GM23248 (cell line): Measurements from ENCODE around the gene ANO2. TPM values are rescaled to one million over a fixed set of nuclear protein-coding genes. Genes with fewer than 3 reads are reported as not detected.
A peak's percentile ranks its signal among the peaks of the same experiment; 100 is the strongest.

Experiments
- DNase-seq: peaks from one replicate; pipeline ENCODE4 v3.0.0-alpha.2; 2015
- H2AFZ ChIP-seq: fragments of 200-600 bp; sonication (generic); 2 replicates; pipeline ENCODE4 v1.6.1; 2016; ENCODE audit warnings: antibody characterized with exemption
- H3F3A ChIP-seq: fragments of 200-600 bp; sonication (generic); 2 replicates; pipeline ENCODE4 v1.6.1; 2016; ENCODE audit warnings: mild to moderate bottlenecking, antibody characterized with exemption, mixed run types; ENCODE audit not compliant: insufficient read depth
- H3K27ac ChIP-seq: fragments of 200-600 bp; sonication (generic); 2 replicates; pipeline ENCODE4 v1.5.1; 2016; ENCODE audit warnings: mild to moderate bottlenecking
- H3K27me3 ChIP-seq: fragments of 200-600 bp; sonication (generic); replicated peaks from 2 replicates; pipeline ENCODE4 v1.6.1; 2016; ENCODE audit warnings: mild to moderate bottlenecking; ENCODE audit not compliant: insufficient read depth
- H3K36me3 ChIP-seq: fragments of 200-600 bp; sonication (generic); 2 replicates; pipeline ENCODE4 v1.6.1; 2016; ENCODE audit warnings: low read depth, mild to moderate bottlenecking
- H3K4me1 ChIP-seq: fragments of 200-600 bp; sonication (generic); 2 replicates; pipeline ENCODE4 v1.6.1; 2016; ENCODE audit warnings: mild to moderate bottlenecking; ENCODE audit not compliant: insufficient read depth
- H3K4me2 ChIP-seq: fragments of 200-600 bp; sonication (generic); one replicate; pipeline ENCODE4 v1.6.1; 2016; ENCODE audit warnings: mild to moderate bottlenecking; ENCODE audit not compliant: unreplicated experiment
- H3K4me3 ChIP-seq: fragments of 200-600 bp; sonication (generic); 2 replicates; pipeline ENCODE4 v1.5.1; 2016; ENCODE audit warnings: mild to moderate bottlenecking
- H3K79me2 ChIP-seq: fragments of 200-600 bp; sonication (generic); 2 replicates; pipeline ENCODE4 v1.6.1; 2016; ENCODE audit warnings: mild to moderate bottlenecking; ENCODE audit not compliant: insufficient read depth
- H3K9ac ChIP-seq: fragments of 200-600 bp; sonication (generic); 2 replicates; pipeline ENCODE4 v1.6.1; 2016; ENCODE audit warnings: mild to moderate bottlenecking
- H3K9me2 ChIP-seq: fragments of 200-600 bp; sonication (generic); 2 replicates; pipeline ENCODE4 v1.6.1; 2016; ENCODE audit warnings: mixed run types, mild to moderate bottlenecking, moderate library complexity; ENCODE audit not compliant: insufficient read depth
- H3K9me3 ChIP-seq: fragments of 200-600 bp; sonication (generic); one replicate; pipeline ENCODE4 v1.6.1; 2017; ENCODE audit warnings: low read depth
- H4K20me1 ChIP-seq: fragments of 200-600 bp; sonication (generic); 2 replicates; pipeline ENCODE4 v1.6.0; 2016; ENCODE audit not compliant: insufficient read depth
- EZH2 ChIP-seq: fragments of 200-600 bp; sonication (generic); IDR thresholded peaks from 2 replicates; pipeline ENCODE4 v1.6.1; 2018; ENCODE audit warnings: antibody characterized with exemption, mild to moderate bottlenecking; ENCODE audit not compliant: insufficient read depth, poor library complexity, severe bottlenecking
- EZH2phosphoT487 ChIP-seq: fragments of 200-600 bp; sonication (generic); IDR thresholded peaks from 2 replicates; pipeline ENCODE4 v1.6.1; 2018; ENCODE audit warnings: antibody characterized with exemption, moderate library complexity, mild to moderate bottlenecking, low read depth; ENCODE audit not compliant: insufficient read depth
- WGBS, 2 experiments: methylation state at CpG; one replicate each; pipeline ENCODE4 v1.1.6; 2015 to 2017; ENCODE audit warnings: low lambda C conversion rate in 2 of 2, low coverage in 1 of 2; ENCODE audit errors: missing lambda C conversion rate in 2 of 2; 5-methylcytosine and 5-hydroxymethylcytosine counted together
- in situ Hi-C: fragments of 300-500 bp; cut with MboI; formaldehyde crosslinking; loops from 2 replicates; pipeline ENCODE4 v1.15.0; 2020
- polyA plus RNA-seq: library from polyadenylated mRNA; unstranded; fragments of >200 nt; fragmentation: Nextera tagmentation; extraction: Ambion mirVana; gene quantifications from 2 replicates; pipeline ENCODE4 v1.2.1, GENCODE V29; 2016
- total RNA-seq: library from RNA; depleted of rRNA; stranded (reverse); fragments of >200 nt; shearing (Covaris generic); gene quantifications from 2 replicates; pipeline ENCODE4 v1.2.3, GENCODE V29; 2014

The ANO2 gene
- total and polyA plus RNA-seq, 2 experiments from 2014 or later, result not detected

GRCh38 chr12:5952031-5952430, 7.0 kb upstream of the ANO2 start:
- Histone ChIP-seq H4K20me1 (no peaks in the 10 kb centered on the region), H3K9me3 (no peaks in the 10 kb centered on the region), H3K27me3 (peaks cover 20% of the 10 kb centered on the region; the same call in 1 of the 2 replicates), H3F3A (no peaks in the 10 kb centered on the region), H3K4me2 (no peak overlapping the region), H3K36me3 (no peaks in the 10 kb centered on the region), H3K4me3 (no peak overlapping the region), H3K27ac (no peak overlapping the region), H3K9ac (no peak overlapping the region), H3K9me2 (no peaks in the 10 kb centered on the region), H3K79me2 (no peaks in the 10 kb centered on the region), H2AFZ (no peak overlapping the region), H3K4me1 (no peaks in the 10 kb centered on the region)
- no peak for DNase-seq
- TF ChIP-seq EZH2phosphoT487, result no peak
- no peak for TF ChIP-seq EZH2
- WGBS, 2 experiments, result 60 to 68% methylated on average over 3 of the region's 3 CpGs
- in situ Hi-C loops, result no loop called here

DNA sequence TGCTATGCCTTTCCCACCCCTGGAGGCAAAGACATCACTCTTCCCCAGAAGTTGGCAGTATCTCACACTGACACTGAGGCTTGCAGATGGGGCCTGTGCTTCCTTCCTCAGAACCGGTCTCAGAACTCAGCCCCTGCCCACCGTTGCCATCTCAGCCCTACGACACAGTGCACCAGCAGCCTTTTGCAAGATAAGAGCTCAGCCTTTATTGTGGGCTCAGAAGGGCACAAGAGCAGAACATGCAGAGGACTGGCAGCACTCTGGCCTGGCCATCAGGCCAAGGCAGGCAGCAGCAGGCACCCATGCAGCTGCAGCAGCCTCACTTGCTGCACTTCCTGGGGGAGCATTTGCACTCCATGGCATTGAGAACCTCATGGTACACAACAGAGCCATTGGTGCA, 3.6 kb upstream of the ANO2 start:
- Histone ChIP-seq H2AFZ (no peak overlapping the region), H3K27me3 (peaks cover 44% of the 10 kb centered on the region), H3K4me2 (no peak overlapping the region), H4K20me1 (no peaks in the 10 kb centered on the region), H3K79me2 (no peaks in the 10 kb centered on the region), H3K4me1 (no peaks in the 10 kb centered on the region), H3K36me3 (no peaks in the 10 kb centered on the region), H3K9me3 (no peaks in the 10 kb centered on the region), H3K27ac (no peak overlapping the region), H3K9ac (no peak overlapping the region), H3F3A (no peaks in the 10 kb centered on the region), H3K9me2 (no peaks in the 10 kb centered on the region), H3K4me3 (no peak overlapping the region)
- DNase-seq, result no peak
- in situ Hi-C loops, result no loop called here
- 8 to 20% methylated on average over 3 of the region's 3 CpGs for WGBS, 2 experiments
- TF ChIP-seq EZH2phosphoT487 (no peak), EZH2 (no peak)

GRCh38 chr12:5947006-5947405, 1.9 kb upstream of the ANO2 start:
- 46 to 48% methylated on average over 1 of the region's 1 CpG for WGBS, 2 experiments
- peaks cover 39% of the 10 kb centered on the region for H3K27me3 ChIP-seq

GRCh38 chr12:5946388-5946787, 1.3 kb upstream of the ANO2 start:
- Histone ChIP-seq H3K4me3 (no peak overlapping the region), H4K20me1 (no peaks in the 10 kb centered on the region), H2AFZ (no peak overlapping the region), H3K4me2 (no peak overlapping the region), H3K79me2 (no peaks in the 10 kb centered on the region), H3K9me3 (no peaks in the 10 kb centered on the region), H3K27ac (no peak overlapping the region), H3F3A (no peaks in the 10 kb centered on the region), H3K4me1 (no peaks in the 10 kb centered on the region), H3K27me3 (peaks cover 39% of the 10 kb centered on the region), H3K9me2 (no peaks in the 10 kb centered on the region), H3K36me3 (no peaks in the 10 kb centered on the region), H3K9ac (no peak overlapping the region)
- no peak for TF ChIP-seq EZH2phosphoT487
- TF ChIP-seq EZH2, result no peak
- 61 to 64% methylated on average over 2 of the region's 2 CpGs for WGBS, 2 experiments
- in situ Hi-C loops, result no loop called here
- DNase-seq, result no peak

More at GRCh38 chr12:5947006-5947405, 1.9 kb upstream of the ANO2 start:
- Histone ChIP-seq H2AFZ (no peak overlapping the region), H3K36me3 (no peaks in the 10 kb centered on the region), H3K9me3 (no peaks in the 10 kb centered on the region), H3K4me2 (no peak overlapping the region), H3K9ac (no peak overlapping the region), H3K4me1 (no peaks in the 10 kb centered on the region), H3F3A (no peaks in the 10 kb centered on the region), H3K4me3 (no peak overlapping the region), H3K27ac (no peak overlapping the region), H4K20me1 (no peaks in the 10 kb centered on the region), H3K79me2 (no peaks in the 10 kb centered on the region), H3K9me2 (no peaks in the 10 kb centered on the region)
- no peak for DNase-seq
- TF ChIP-seq EZH2 (no peak), EZH2phosphoT487 (no peak)
- in situ Hi-C loops, result no loop called here

DNA sequence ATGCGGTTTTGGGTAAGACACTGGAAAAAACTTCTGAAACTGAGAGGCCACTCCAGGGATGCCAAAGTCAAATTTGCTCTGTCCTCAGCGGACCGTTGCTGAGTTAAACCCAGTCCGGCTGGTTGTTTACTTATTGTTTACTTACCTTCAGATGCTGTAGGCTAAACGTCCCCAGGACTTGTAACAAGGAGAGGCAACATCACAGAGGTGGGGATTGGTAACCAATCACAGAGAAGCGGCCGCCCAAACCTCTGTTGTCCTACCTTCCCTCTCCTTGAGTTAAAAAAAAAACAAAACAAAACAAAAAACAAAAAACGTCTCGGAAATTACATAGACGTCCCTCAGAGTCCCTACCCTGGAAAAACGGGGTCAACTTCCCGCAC, 380 bp downstream of the ANO2 start:
- peak; percentile 33 for DNase-seq
- WGBS, 2 experiments, result 2% methylated on average over 12 of the region's 12 CpGs
- H3K27ac ChIP-seq, result no peak overlapping the region
- peak overlapping the region; percentile 59 for H3K4me3 ChIP-seq
- H3F3A ChIP-seq, result no peaks in the 10 kb centered on the region
- in situ Hi-C loops, result no loop called here
- H2AFZ ChIP-seq, result peak overlapping the region; percentile 65
- no peaks in the 10 kb centered on the region for H3K79me2 ChIP-seq
- no peaks in the 10 kb centered on the region for H3K36me3 ChIP-seq
- H3K9me3 ChIP-seq, result no peaks in the 10 kb centered on the region
- peaks cover 33% of the 10 kb centered on the region for H3K27me3 ChIP-seq
- no peaks in the 10 kb centered on the region for H3K9me2 ChIP-seq
- TF ChIP-seq EZH2phosphoT487 (no peak), EZH2 (no peak)
- no peaks in the 10 kb centered on the region for H4K20me1 ChIP-seq
- H3K9ac ChIP-seq, result no peak overlapping the region
- H3K4me2 ChIP-seq, result peak overlapping the region; percentile 65
- no peaks in the 10 kb centered on the region for H3K4me1 ChIP-seq
